ENCODE results near the gene POMGNT1.

The POMGNT1 gene

DNA sequence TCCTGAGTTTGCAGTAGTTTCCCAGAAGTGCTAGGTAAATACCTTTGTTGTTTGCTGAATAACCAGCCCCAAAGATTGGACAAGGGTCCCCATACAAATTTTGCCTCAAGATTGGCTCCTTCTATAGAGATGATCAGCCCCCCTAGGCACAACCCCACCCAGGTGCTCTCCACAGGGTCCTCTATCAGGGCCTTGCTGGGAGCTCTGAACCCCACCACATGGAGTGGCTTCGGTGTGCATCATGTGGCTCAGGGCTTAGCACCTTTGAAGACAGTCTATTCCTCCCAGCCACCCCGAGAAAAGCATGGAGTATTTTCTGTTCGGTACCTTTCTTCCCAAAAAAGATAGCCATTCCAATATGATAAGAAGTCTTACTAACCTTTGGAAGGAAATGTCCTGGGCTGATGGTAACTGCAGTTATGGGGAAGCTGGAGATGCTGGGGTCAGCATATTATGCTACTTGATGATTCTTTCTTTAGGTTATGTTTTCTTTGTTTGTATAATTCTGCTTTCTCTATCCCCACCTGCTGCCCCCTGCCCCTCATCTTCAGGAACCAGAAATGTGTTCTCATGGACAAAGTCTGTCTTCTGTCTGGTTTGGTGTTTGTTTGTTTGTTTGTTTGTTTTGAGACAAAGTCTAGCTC, 28.3 kb downstream of the POMGNT1 start:
- TF ChIP-seq ZFX (IDR thresholded peaks at IDR 0.05) = no peak
- TF ChIP-seq CTCF (conservative IDR thresholded peaks at IDR 0.05) = no peak

DNA sequence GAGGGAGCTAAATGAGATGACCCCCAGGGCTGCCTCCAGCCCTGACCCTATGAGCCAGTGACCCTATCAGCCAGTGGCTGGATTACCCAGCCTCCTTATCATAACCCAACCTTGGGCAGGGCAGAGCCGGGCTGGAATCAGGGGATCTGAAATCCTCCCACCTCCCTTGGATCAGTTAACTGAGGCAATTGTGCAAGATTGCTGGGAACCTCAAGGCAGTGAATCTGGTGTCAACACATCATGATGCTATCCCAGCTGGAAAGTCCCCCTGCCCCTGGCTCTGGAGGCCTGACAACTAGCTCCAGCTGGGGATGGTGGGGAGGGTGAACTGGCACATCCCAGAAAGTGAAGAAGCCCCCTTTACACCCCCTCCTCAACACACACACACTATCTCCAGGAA, 29.8 kb downstream of the POMGNT1 start:
- no peak for TF ChIP-seq ZFX (IDR thresholded peaks at IDR 0.05)
- TF ChIP-seq CTCF (conservative IDR thresholded peaks at IDR 0.05) = no peak

More for the DNA sequence above, 28.3 kb downstream of the POMGNT1 start:
- peak overlapping the region; percentile 88; the same call in 1 of the 2 replicates for H3K27ac ChIP-seq

DNA sequence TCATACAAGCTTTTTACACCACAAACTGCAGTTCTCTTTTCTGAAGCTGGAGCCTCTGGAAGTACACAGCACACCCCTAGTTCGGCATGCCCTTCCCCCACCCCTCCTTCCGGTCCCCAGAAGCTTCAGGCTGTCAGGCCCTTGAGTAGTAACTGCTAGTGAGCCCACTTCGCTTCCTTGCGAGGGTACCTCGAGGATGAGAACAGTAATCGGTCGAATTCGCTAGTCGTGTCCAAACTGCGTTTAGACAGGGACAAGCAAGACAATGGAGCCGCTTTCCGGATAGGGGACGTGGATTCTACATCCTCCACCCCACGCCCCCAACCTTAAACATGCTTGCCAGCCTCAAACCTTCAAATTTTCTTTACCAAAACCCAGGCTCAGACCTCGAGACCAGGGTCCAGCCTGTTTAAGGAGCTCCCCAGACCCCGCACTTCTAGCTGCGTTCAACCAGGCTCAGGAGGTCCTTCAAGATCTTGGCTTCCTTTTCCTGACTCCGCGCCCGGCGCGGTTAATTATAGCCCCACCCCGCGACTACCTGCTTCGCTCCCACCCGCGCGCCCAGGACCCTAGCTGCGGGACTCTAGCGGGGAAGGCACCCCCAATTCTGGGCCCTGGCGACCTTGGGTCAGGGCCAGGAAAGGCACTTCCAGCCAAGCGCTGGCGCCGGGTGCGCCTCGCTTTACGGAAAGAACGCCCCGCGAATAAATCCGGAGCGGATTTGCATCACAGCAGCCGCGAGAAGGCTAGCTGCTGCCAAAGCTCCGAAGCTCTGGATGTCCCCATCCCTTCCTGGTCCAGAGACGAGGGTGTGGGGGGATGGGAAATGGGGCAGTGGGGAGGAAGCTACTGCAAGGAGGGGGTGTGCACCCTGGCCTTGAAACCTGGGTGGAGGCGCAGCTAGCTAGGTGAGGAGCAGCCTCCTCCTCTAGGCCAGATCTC, 31.4 kb downstream of the POMGNT1 start:
- H3K27ac ChIP-seq = no peak overlapping the region
- TF ChIP-seq CTCF (conservative IDR thresholded peaks at IDR 0.05) = no peak
- TF ChIP-seq ZFX (IDR thresholded peaks at IDR 0.05) = no peak

More for the DNA sequence above, 29.8 kb downstream of the POMGNT1 start:
- H3K27ac ChIP-seq = no peak overlapping the region

- TF ChIP-seq ZFX (IDR thresholded peaks at IDR 0.05) (no peak), CTCF (conservative IDR thresholded peaks at IDR 0.05) (no peak)
- H3K27ac ChIP-seq = no peak overlapping the region
Measured at GRCh38 chr1:46160212-46160611, 38.0 kb downstream of the POMGNT1 start.

DNA sequence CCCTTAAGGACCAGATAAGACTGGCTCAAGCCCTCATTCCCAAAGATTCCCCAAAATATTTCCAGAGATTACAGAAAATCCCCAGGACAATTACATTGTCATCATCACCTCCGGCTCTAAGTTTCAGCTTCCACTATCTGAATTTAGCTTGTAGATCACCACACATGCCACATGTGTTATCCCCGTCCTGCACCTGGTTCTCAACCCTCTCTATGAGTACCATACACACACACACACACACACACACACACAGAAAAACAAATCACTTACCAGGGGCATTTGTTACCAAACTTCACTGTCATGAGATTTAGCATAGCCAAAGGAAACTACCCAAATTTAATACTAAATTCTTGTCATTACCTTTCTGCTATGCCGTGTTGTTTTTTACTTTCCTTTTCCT, 38.7 kb downstream of the POMGNT1 start:
- no peak for TF ChIP-seq CTCF (conservative IDR thresholded peaks at IDR 0.05)
- TF ChIP-seq ZFX (IDR thresholded peaks at IDR 0.05) = no peak
- H3K27ac ChIP-seq = no peak overlapping the region

GRCh38 chr1:46158312-46159281, 39.6 kb downstream of the POMGNT1 start:
- no peak overlapping the region for H3K27ac ChIP-seq
- TF ChIP-seq ZFX (IDR thresholded peaks at IDR 0.05) (no peak), CTCF (conservative IDR thresholded peaks at IDR 0.05) (no peak)
